Trophoblast cell (in vitro differentiated cells and primary cell): Measurements from ENCODE around the gene FES.
"Not testable (repeated sequence)": the region's sequence is repeated elsewhere in the genome, so short reads cannot be mapped to it uniquely, and the experiment has no call there.

Experiments
- DNase-seq, 2 donors: peaks; one replicate each; pipeline ENCODE4 v3.0.0-alpha.2; 2016
- H2AFZ ChIP-seq: 2 replicates; pipeline ENCODE4 v1.6.1; 2013; ENCODE audit warnings: low read length, moderate library complexity, mild to moderate bottlenecking; ENCODE audit not compliant: insufficient read depth, poor library complexity
- H2AK5ac ChIP-seq: 2 replicates; pipeline ENCODE4 v1.6.1; 2013; ENCODE audit warnings: mild to moderate bottlenecking, low read length
- H2BK120ac ChIP-seq: 2 replicates; pipeline ENCODE4 v1.6.1; 2013; ENCODE audit warnings: low read length, mild to moderate bottlenecking, moderate library complexity; ENCODE audit not compliant: insufficient read depth, poor library complexity
- H2BK12ac ChIP-seq: 2 replicates; pipeline ENCODE4 v1.6.1; 2013; ENCODE audit warnings: mild to moderate bottlenecking, low read length, moderate library complexity
- H2BK5ac ChIP-seq: 2 replicates; pipeline ENCODE4 v1.6.1; 2013; ENCODE audit warnings: low read length, low read depth, moderate library complexity, mild to moderate bottlenecking; ENCODE audit not compliant: poor library complexity
- H3K14ac ChIP-seq: 2 replicates; pipeline ENCODE4 v1.6.1; 2013; ENCODE audit warnings: mild to moderate bottlenecking, low read length
- H3K18ac ChIP-seq: 2 replicates; pipeline ENCODE4 v1.6.1; 2013; ENCODE audit warnings: mild to moderate bottlenecking, low read length
- H3K23ac ChIP-seq: 2 replicates; pipeline ENCODE4 v1.6.1; 2013; ENCODE audit warnings: low read length
- H3K27ac ChIP-seq: 2 replicates; pipeline ENCODE4 v1.5.1; 2013; ENCODE audit warnings: low read depth, mild to moderate bottlenecking, inconsistent platforms, low read length, moderate library complexity
- H3K27me3 ChIP-seq: 2 replicates; pipeline ENCODE4 v1.6.1; 2013; ENCODE audit warnings: inconsistent platforms, mild to moderate bottlenecking, low read length, moderate library complexity; ENCODE audit not compliant: insufficient read depth
- H3K36me3 ChIP-seq, 2 experiments: 1 replicate in 1 of 2; 2 replicates in 1 of 2; pipeline ENCODE4 v1.6.1; 2013; ENCODE audit warnings: low read length in 2 of 2, mild to moderate bottlenecking in 2 of 2, moderate library complexity in 1 of 2; ENCODE audit not compliant: insufficient read depth in 2 of 2, control insufficient read depth in 1 of 2
- H3K4ac ChIP-seq: 2 replicates; pipeline ENCODE4 v1.6.1; 2013; ENCODE audit warnings: low read depth, mild to moderate bottlenecking, low read length, moderate library complexity
- H3K4me1 ChIP-seq, 2 experiments: 1 replicate in 1 of 2; 2 replicates in 1 of 2; pipeline ENCODE4 v1.6.1; 2013; ENCODE audit warnings: low read length in 2 of 2, mild to moderate bottlenecking in 2 of 2, moderate library complexity in 1 of 2; ENCODE audit not compliant: insufficient read depth in 2 of 2, control insufficient read depth in 1 of 2
- H3K4me2 ChIP-seq: 2 replicates; pipeline ENCODE4 v1.6.1; 2013; ENCODE audit warnings: inconsistent platforms, mild to moderate bottlenecking, low read length, moderate library complexity
- H3K4me3 ChIP-seq: 2 replicates; pipeline ENCODE4 v1.5.1; 2013; ENCODE audit warnings: mild to moderate bottlenecking, low read depth, low read length, inconsistent platforms
- H3K79me1 ChIP-seq: one replicate; pipeline ENCODE4 v1.6.1; 2013; ENCODE audit warnings: low read length
- H3K79me2 ChIP-seq: 2 replicates; pipeline ENCODE4 v1.6.1; 2013; ENCODE audit warnings: low read length, mild to moderate bottlenecking; ENCODE audit not compliant: control insufficient read depth, insufficient read depth, poor library complexity
- H3K9ac ChIP-seq: 2 replicates; pipeline ENCODE4 v1.6.1; 2013; ENCODE audit warnings: mild to moderate bottlenecking, low read length
- H3K9me3 ChIP-seq: 2 replicates; pipeline ENCODE4 v1.6.1; 2013; ENCODE audit warnings: low read depth, mild to moderate bottlenecking, control low read depth, inconsistent platforms, low read length; ENCODE audit not compliant: insufficient read depth
- H4K12ac ChIP-seq: 2 replicates; pipeline ENCODE4 v1.6.1; 2013; ENCODE audit warnings: low read depth, mild to moderate bottlenecking, low read length, moderate library complexity
- H4K8ac ChIP-seq: 2 replicates; pipeline ENCODE4 v1.6.1; 2013; ENCODE audit warnings: low read depth, mild to moderate bottlenecking, low read length, moderate library complexity
- H4K91ac ChIP-seq: one replicate; pipeline ENCODE4 v1.6.1; 2013; ENCODE audit warnings: low read depth, mild to moderate bottlenecking, low read length, moderate library complexity
- WGBS: extraction: QIAGEN DNeasy Blood & Tissue Kit; methylation state at CpG from one replicate; pipeline ENCODE4 v1.1.7; 2013; ENCODE audit warnings: missing lambda C conversion rate; ENCODE audit not compliant: insufficient read length, insufficient coverage; ENCODE audit errors: extremely low coverage; 5-methylcytosine and 5-hydroxymethylcytosine counted together

Gene FES

GRCh38 chr15:90895571-90896117 is 11.3 kb downstream of the FES start:
- Histone ChIP-seq H3K9me3 (peaks cover 2% of the 10 kb centered on the region), H3K4me3 (no peak overlapping the region), H3K18ac (no peak overlapping the region), H2AFZ (no peak overlapping the region), H3K4me1 (no peaks in the 10 kb centered on the region), H2AK5ac (no peak overlapping the region), H3K36me3 (peaks cover 43 to 45% of the 10 kb centered on the region in 2 experiments), H3K79me2 (no peaks in the 10 kb centered on the region), H3K79me1 (no peaks in the 10 kb centered on the region), H3K9ac (no peak overlapping the region), H3K4me2 (no peak overlapping the region), H3K23ac (no peak overlapping the region), H3K27me3 (no peaks in the 10 kb centered on the region), H3K14ac (no peak overlapping the region), H3K4ac (no peak overlapping the region), H4K12ac (no peak overlapping the region), H4K8ac (no peak overlapping the region), H3K27ac (no peak overlapping the region), H2BK5ac (no peak overlapping the region), H2BK12ac (no peak overlapping the region), H2BK120ac (no peak overlapping the region), H4K91ac (no peak overlapping the region)
- no peak for DNase-seq
- WGBS, result no CpG with 5 or more reads among the region's 10 CpGs

DNA sequence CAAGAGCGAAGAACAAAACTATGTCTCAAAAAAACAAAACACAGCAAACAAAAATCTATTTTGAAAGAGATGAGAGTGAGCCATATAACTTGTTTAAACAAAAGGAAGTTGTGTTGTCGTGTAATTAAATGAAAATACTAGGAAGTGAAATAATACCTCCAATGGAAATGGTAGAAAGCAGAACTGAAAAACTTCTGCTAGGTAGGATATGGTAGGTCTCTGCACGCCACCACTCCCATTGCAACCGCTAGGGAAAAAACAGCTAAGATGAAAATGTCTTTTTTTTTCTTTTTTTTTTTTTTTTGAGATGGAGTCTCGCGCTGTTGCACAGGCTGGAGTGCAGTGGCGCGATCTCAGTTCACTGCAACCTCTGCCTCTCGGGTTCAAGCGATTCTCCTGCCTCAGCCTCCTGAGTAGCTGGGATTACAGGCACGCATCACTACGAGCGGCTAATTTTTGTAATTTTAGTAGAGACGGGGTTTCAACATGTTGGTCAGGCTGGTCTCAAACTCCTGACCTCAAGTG is 12.9 kb downstream of the FES start:
- H3K14ac ChIP-seq, H2BK120ac ChIP-seq, DNase-seq, H3K4me1 ChIP-seq, H4K91ac ChIP-seq, H2AFZ ChIP-seq, H3K23ac ChIP-seq, H3K27me3 ChIP-seq, H3K79me2 ChIP-seq, H3K4ac ChIP-seq, H3K9me3 ChIP-seq, H3K18ac ChIP-seq, H3K79me1 ChIP-seq, H3K27ac ChIP-seq, H2BK5ac ChIP-seq, H3K4me2 ChIP-seq, H2AK5ac ChIP-seq, H3K9ac ChIP-seq, H3K4me3 ChIP-seq, H4K12ac ChIP-seq, H4K8ac ChIP-seq, H2BK12ac ChIP-seq: not testable (repeated sequence)
- peaks cover 28 to 31% of the 10 kb centered on the region in 2 experiments for H3K36me3 ChIP-seq
- WGBS, result no CpG with 5 or more reads among the region's 14 CpGs

DNA sequence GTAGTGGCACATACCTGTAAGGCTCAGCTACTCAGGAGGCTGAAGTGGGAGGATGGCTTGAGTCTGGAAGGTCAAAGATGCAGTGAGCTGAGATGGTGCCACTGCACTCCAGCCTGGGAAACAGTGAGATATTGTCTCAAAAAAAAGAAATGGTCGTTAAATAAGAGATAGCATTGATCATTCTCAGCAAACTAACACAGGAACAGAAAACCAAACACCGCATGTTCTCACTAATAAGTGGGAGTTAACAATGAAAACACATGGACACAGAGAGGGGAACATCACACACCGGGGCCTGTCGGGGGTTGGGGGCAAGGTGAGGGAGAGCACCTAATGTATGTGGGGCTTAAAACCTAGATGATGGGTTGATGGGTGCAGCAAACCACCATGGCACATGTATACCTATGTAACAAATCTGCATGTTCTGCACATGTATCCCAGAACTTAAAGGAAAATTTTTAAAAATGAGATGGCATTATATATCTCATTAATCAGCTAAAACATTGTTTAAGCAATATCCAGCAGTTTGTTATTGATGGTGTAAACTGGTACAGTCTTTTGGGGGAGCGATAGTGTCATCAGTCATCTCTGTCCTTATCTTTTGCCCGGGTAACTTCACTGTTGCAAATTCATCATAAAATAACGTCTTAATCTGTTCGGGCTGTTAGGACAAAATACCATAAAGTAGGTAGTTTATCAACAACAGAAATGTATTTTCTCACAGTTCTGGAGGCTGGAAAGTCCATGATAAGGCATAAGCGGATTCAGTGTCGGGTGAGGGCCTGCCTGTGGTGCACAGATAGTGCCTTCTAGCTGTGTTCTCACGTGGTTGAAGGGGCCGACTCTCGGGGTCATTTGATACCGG is 17.1 kb downstream of the FES start:
- Histone ChIP-seq H4K12ac (no peak overlapping the region), H3K18ac (no peak overlapping the region), H3K36me3 (peaks cover 13% of the 10 kb centered on the region in 2 experiments), H4K8ac (no peak overlapping the region), H2AFZ (no peak overlapping the region), H3K14ac (no peak overlapping the region), H2BK5ac (no peak overlapping the region), H3K4me2 (peak overlapping the region; percentile 82), H3K27me3 (no peaks in the 10 kb centered on the region), H3K23ac (no peak overlapping the region), H3K9ac (no peak overlapping the region), H3K79me1 (peaks cover 4% of the 10 kb centered on the region), H2AK5ac (no peak overlapping the region), H4K91ac (no peak overlapping the region), H3K9me3 (no peaks in the 10 kb centered on the region), H2BK12ac (no peak overlapping the region), H3K4ac (no peak overlapping the region), H3K27ac (peak overlapping the region; percentile 83), H3K4me1 (peaks cover 5 to 9% of the 10 kb centered on the region in 2 experiments), H2BK120ac (no peak overlapping the region), H3K79me2 (peaks cover 2% of the 10 kb centered on the region), H3K4me3 (no peak overlapping the region)
- WGBS, result no CpG with 5 or more reads among the region's 14 CpGs
- DNase-seq, result no peak

- peak overlapping the region; percentile 94 for H2BK120ac ChIP-seq
- peak overlapping the region; percentile 91 for H3K9ac ChIP-seq
- peak overlapping the region; percentile 83 for H2AFZ ChIP-seq
- peak overlapping the region; percentile 88 for H3K14ac ChIP-seq
- peak overlapping the region; percentile 98 for H4K8ac ChIP-seq
- peaks cover 4% of the 10 kb centered on the region for H3K79me1 ChIP-seq
- H3K9me3 ChIP-seq, result no peaks in the 10 kb centered on the region
- peak overlapping the region; percentile 90 for H2BK12ac ChIP-seq
- peak overlapping the region; percentile 95 for H4K12ac ChIP-seq
- H3K18ac ChIP-seq, result peak overlapping the region; percentile 87
- H3K27me3 ChIP-seq, result no peaks in the 10 kb centered on the region
- H3K36me3 ChIP-seq, result peaks cover 21% of the 10 kb centered on the region in 2 experiments
- H3K4me3 ChIP-seq, result peak overlapping the region; percentile 86
- peaks cover 5 to 9% of the 10 kb centered on the region in 2 experiments for H3K4me1 ChIP-seq
- WGBS, result no CpG with 5 or more reads among the region's 71 CpGs
- peak; percentile 87 to 90 for DNase-seq
- peak overlapping the region; percentile 92 for H4K91ac ChIP-seq
- H3K79me2 ChIP-seq, result peaks cover 2% of the 10 kb centered on the region
- peak overlapping the region; percentile 79 for H2BK5ac ChIP-seq
- peak overlapping the region; percentile 83 for H3K27ac ChIP-seq
- H3K4me2 ChIP-seq, result peak overlapping the region; percentile 82
- no peak overlapping the region for H3K23ac ChIP-seq
- no peak overlapping the region for H2AK5ac ChIP-seq
- peak overlapping the region; percentile 42 for H3K4ac ChIP-seq
These were observed 17.9 kb downstream of the FES start for GRCh38 chr15:90902040-90902839.
